ENCODE data around the gene CARF.

The CARF gene, protein sequence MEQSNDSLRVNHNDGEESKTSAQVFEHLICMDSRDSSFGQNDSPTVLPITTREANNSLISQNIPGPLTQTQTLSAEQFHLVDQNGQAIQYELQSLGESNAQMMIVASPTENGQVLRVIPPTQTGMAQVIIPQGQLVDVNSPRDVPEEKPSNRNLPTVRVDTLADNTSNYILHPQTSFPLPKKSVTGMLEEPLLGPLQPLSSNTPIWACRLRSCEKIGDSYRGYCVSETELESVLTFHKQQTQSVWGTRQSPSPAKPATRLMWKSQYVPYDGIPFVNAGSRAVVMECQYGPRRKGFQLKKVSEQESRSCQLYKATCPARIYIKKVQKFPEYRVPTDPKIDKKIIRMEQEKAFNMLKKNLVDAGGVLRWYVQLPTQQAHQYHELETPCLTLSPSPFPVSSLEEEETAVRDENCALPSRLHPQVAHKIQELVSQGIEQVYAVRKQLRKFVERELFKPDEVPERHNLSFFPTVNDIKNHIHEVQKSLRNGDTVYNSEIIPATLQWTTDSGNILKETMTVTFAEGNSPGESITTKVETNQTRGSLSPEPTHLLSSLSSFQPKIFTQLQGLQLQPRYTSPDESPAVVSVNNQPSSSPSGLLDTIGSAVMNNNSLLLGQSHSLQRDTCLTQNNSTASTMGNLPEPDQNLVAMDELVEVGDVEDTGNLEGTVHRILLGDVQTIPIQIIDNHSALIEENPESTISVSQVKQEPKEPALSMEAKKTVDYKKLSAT

DNA sequence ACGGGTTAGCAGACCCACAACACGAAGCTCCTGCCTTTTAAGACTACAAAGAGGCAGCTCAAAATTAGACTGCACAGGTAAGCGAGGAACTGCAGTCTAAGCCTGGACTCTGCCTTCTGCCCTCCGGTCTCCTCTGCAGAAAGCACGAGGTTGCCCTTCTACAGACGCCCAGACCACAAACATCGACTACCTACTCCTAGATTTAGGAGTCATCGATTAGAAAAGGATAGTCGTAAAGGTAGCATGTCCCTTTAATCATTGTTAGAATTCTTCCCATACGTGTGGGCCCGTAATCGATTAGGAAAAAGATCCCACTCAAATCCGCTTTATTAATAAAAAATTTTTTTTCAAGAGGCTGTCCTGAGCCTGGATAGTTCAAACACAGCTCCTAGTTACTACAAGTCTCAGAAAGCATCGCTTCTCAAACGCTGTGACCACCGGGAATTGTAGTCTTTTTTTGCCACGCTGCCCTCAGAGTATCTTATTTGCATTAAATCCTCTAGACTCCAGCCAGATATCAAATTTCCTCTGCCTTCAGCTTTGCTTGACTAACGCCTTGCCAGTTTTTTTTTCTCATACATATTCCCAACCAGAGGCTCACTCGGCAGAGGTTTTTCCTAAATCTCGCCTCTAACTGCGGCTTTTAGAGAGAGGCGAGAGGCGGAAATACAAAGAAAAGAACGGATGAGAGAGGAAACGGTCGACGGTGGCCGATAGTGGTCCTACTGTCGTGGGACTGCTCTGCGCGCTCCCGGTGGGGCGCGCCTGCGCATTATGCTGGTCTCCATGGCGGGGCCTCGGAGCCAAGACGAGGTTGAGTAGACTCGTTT, at the start of gene CARF, which contains the start of gene WDR12:
Gene CARF (plus strand): TSS at position 764 of the 830 bp plus-strand sequence. CDS start 29,628 bp downstream, outside the sequence.
Gene WDR12 (minus strand): TSS at position 162 of the 830 bp plus-strand sequence. CDS start 197 bp downstream, outside the sequence.
- peak; percentile 17 for TF ChIP-seq YY1 (IDR thresholded peaks at IDR 0.05; ENCODE audit: insufficient read depth, insufficient read length)
- no peak for TF ChIP-seq ZNF274 (IDR thresholded peaks at IDR 0.05; ENCODE audit: low read depth, low read length)
- H3K36me3 ChIP-seq (ENCODE audit: insufficient read depth, insufficient read length, low read length): peaks cover 9% of the 10 kb centered on the region
- no peaks in the 10 kb centered on the region for H3K9me3 ChIP-seq (ENCODE audit: insufficient read depth, low read length)
- H3K27me3 ChIP-seq (ENCODE audit: insufficient read depth, insufficient read length): no peaks in the 10 kb centered on the region
- H3K4me3 ChIP-seq (ENCODE audit: insufficient read length, low read depth): peak within 1 kb of the TSS; percentile 87
- peak within 1 kb of the TSS; percentile 93 for H3K9ac ChIP-seq (ENCODE audit: insufficient read length, low read depth)
- DNase-seq (ENCODE audit: low read depth, low spot score): peak; percentile 88
- H3K4me1 ChIP-seq (ENCODE audit: insufficient read depth, insufficient read length): no peaks in the 10 kb centered on the region

DNA sequence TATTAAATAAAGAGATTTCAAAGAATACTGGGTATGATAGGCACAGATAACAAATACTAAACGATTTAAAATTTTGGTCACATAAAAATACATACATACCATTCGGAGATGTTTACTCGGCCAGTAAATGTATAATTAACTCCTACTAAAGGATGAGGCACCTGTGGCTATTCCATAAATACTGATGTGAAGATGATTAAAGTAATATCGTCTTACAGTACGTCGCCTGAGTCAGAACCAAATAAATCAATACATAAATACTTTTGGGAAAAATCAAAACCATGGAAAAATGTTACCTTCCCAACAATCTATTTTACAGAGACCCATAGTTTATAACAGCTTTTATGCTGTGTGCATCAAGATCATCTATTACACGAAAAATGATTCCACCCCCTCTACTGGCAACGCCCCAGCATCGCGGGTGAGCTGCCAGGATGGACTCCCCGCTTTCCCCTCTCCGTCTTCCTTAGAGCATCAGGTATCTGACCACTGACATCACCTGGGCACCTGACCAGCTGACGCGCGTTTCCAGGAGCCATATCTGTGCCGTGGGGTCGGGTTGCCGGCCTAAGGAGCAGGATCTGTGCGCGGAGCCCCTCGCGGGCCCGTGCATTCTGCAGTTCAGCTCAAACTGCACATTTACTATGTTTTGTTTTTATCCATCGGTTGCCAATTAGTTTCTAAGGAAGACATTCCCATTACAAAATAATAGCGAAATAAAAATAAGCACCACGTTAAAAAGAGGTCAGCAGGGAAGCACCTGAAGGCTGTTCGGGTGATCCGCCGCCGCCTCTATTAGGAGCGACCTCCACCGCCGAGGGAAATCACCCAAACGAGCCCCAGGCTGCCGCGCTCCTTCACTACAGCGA, 41.4 kb upstream of the CARF start:
- Histone ChIP-seq H3K27me3 (ENCODE audit: insufficient read depth, insufficient read length) (peaks cover 14% of the 10 kb centered on the region), H3K4me1 (ENCODE audit: insufficient read depth, insufficient read length) (no peaks in the 10 kb centered on the region), H3K9me3 (ENCODE audit: insufficient read depth, low read length) (no peaks in the 10 kb centered on the region), H3K4me3 (ENCODE audit: insufficient read length, low read depth) (peak overlapping the region; percentile 72), H3K36me3 (ENCODE audit: insufficient read depth, insufficient read length, low read length) (no peaks in the 10 kb centered on the region), H3K9ac (ENCODE audit: insufficient read length, low read depth) (peak overlapping the region; percentile 88)
- peak; percentile 47 for DNase-seq (ENCODE audit: low read depth, low spot score)
- no peak for TF ChIP-seq SUZ12 (IDR thresholded peaks at IDR 0.05; ENCODE audit: extremely low read depth, insufficient read depth, insufficient read length)
- no peak for TF ChIP-seq ZNF274 (IDR thresholded peaks at IDR 0.05; ENCODE audit: low read depth, low read length)
- TF ChIP-seq YY1 (IDR thresholded peaks at IDR 0.05; ENCODE audit: insufficient read depth, insufficient read length): no peak

DNA sequence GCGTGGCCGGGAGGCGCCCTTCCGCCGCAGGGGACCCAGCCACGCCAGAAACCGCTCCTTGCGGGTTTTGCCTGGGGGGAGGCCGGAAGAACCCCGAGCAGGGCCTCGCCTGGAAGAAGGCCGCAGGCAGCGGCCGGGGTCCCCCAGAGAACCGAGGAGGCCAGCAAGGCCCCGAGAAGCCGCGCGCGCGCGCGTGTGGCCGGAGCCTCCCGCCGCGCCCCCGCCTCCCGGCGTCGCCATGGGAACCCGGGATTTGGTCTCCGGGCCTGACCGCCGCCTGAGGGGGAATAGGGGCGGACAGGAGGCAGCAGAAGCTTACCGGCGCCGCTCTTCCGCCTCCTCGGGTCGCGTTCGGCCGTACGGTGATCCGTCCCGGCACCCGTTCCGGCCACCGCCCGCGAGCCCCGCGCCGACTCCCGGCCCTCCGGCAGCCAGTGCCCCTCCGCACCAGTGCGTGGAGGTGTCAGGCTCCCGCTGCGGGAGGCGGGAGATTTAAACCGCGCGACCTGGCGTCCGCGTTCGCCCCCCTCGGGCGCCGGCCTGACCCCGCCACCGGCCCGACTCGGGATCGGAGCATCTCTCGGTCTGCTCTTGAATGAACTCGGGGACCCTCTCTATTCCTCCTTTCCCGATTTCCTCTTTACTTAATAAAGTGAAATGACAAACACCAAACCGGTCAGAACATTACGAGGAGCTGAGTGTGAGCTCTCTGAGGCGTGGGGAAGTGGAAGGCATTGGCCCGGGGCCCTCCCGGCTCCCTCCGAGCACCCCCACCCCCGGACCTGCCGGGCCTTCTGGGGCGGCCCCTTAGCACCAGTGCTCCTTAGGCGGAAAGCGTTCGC, 40.6 kb upstream of the CARF start, which contains the start of gene ICA1L:
Gene ICA1L (minus strand): TSS at position 467 of the 842 bp plus-strand sequence. CDS start 42,757 bp downstream, outside the sequence.
- H3K36me3 ChIP-seq (ENCODE audit: insufficient read depth, insufficient read length, low read length): peaks cover 5% of the 10 kb centered on the region
- peaks cover 14% of the 10 kb centered on the region for H3K27me3 ChIP-seq (ENCODE audit: insufficient read depth, insufficient read length)
- H3K4me3 ChIP-seq (ENCODE audit: insufficient read length, low read depth): peak within 1 kb of the TSS; percentile 72
- no peaks in the 10 kb centered on the region for H3K4me1 ChIP-seq (ENCODE audit: insufficient read depth, insufficient read length)
- TF ChIP-seq SUZ12 (IDR thresholded peaks at IDR 0.05; ENCODE audit: extremely low read depth, insufficient read depth, insufficient read length) (no peak), ZNF274 (IDR thresholded peaks at IDR 0.05; ENCODE audit: low read depth, low read length) (no peak), YY1 (IDR thresholded peaks at IDR 0.05; ENCODE audit: insufficient read depth, insufficient read length) (no peak)
- peak within 1 kb of the TSS; percentile 88 for H3K9ac ChIP-seq (ENCODE audit: insufficient read length, low read depth)
- peak; percentile 15 for DNase-seq (ENCODE audit: low read depth, low spot score)
- no peaks in the 10 kb centered on the region for H3K9me3 ChIP-seq (ENCODE audit: insufficient read depth, low read length)

DNA sequence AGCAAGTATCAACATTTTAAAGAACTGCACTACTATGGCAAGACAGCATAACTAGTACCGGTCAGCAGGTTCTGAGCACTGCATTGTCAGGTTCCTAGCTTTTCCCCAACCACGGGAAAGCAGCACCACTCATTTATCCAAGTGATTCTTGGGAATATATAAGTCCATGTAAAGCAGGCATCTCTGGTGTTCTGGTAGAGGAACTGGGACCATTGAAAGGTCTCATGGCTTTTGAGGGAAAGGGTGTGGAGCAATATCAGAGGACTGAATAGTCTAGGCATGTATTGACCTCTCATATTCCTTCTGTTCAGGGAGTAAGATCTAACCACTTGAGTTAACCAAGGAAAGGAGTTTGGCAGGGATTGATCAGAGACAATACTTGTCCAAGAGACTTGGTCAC, 34.4 kb upstream of the CARF start:
- H3K36me3 ChIP-seq (ENCODE audit: insufficient read depth, insufficient read length, low read length): peaks cover 54% of the 10 kb centered on the region
- no peaks in the 10 kb centered on the region for H3K4me1 ChIP-seq (ENCODE audit: insufficient read depth, insufficient read length)
- DNase-seq (ENCODE audit: low read depth, low spot score): no peak
- H3K9ac ChIP-seq (ENCODE audit: insufficient read length, low read depth): no peak overlapping the region
- no peaks in the 10 kb centered on the region for H3K27me3 ChIP-seq (ENCODE audit: insufficient read depth, insufficient read length)
- TF ChIP-seq YY1 (IDR thresholded peaks at IDR 0.05; ENCODE audit: insufficient read depth, insufficient read length): no peak
- TF ChIP-seq ZNF274 (IDR thresholded peaks at IDR 0.05; ENCODE audit: low read depth, low read length): no peak
- TF ChIP-seq SUZ12 (IDR thresholded peaks at IDR 0.05; ENCODE audit: extremely low read depth, insufficient read depth, insufficient read length): no peak
- H3K4me3 ChIP-seq (ENCODE audit: insufficient read length, low read depth): no peak overlapping the region
- no peaks in the 10 kb centered on the region for H3K9me3 ChIP-seq (ENCODE audit: insufficient read depth, low read length)

DNA sequence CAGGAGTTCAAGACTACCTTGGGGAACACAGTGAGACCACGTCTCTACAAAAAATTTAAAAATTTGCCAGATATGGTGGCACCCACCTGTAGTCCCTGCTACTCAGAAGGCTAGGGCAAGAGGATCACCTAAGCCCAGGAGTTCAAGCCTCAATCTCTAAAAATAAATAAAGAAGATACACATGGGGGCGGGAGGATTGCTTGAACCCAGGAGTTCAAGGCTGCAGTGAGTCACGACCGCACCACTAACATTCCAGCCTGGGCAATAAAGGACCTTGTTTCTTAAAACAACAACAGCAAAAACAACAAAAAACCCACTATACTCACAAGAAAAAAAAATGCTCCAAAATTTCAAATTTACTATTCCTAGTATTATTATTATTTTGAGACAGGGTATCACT, 30.5 kb upstream of the CARF start:
- H3K4me1 ChIP-seq (ENCODE audit: insufficient read depth, insufficient read length): no peaks in the 10 kb centered on the region
- peaks cover 82% of the 10 kb centered on the region for H3K36me3 ChIP-seq (ENCODE audit: insufficient read depth, insufficient read length, low read length)
- TF ChIP-seq YY1 (IDR thresholded peaks at IDR 0.05; ENCODE audit: insufficient read depth, insufficient read length): no peak
- no peak for TF ChIP-seq ZNF274 (IDR thresholded peaks at IDR 0.05; ENCODE audit: low read depth, low read length)
- no peak for TF ChIP-seq SUZ12 (IDR thresholded peaks at IDR 0.05; ENCODE audit: extremely low read depth, insufficient read depth, insufficient read length)
- H3K27me3 ChIP-seq (ENCODE audit: insufficient read depth, insufficient read length): no peaks in the 10 kb centered on the region
- DNase-seq (ENCODE audit: low read depth, low spot score): no peak
- H3K4me3 ChIP-seq (ENCODE audit: insufficient read length, low read depth): no peak overlapping the region
- H3K9ac ChIP-seq (ENCODE audit: insufficient read length, low read depth): no peak overlapping the region
- no peaks in the 10 kb centered on the region for H3K9me3 ChIP-seq (ENCODE audit: insufficient read depth, low read length)
